ENCODE measurements around the gene CTXN3. TPM values are rescaled to one million over a fixed set of nuclear protein-coding genes. Genes with fewer than 3 reads are reported as not detected.

The CTXN3 gene
- under 1 TPM in 1 of 5 donors, not detected in 4; 0.17 TPM for polyA plus RNA-seq (ENCODE audit: insufficient read depth in 1 of 5, insufficient read length in 5 of 5, low replicate concordance in 1 of 5)
- long read RNA-seq, donor 1, result 0 reads
- long read RNA-seq, donor 2, result 0 reads
- long read RNA-seq, donor 3, result 0 reads
- long read RNA-seq, donor 4, result 0 reads
- long read RNA-seq, donor 5, result 0 reads
- long read RNA-seq, donor 6, result 0 reads
- long read RNA-seq, donor 7, result 0 reads
- long read RNA-seq, donor 8, result 0 reads

GRCh38 chr5:127649018-127649439 is at the start of gene CTXN3:
CTXN3 (plus strand) TSS chr5:127649082; CDS start chr5:127657522, 8,440 bp downstream.
- no peak for DNase-seq

- DNase-seq, result no peak
Measured at GRCh38 chr5:127599320-127599719, 49.6 kb upstream of the CTXN3 start.

- DNase-seq, result peak; percentile 24 to 25
Measured at GRCh38 chr5:127599847-127600246, 49.0 kb upstream of the CTXN3 start.

- peak in 1 of 2 donors; percentile 12 for DNase-seq
Measured at GRCh38 chr5:127601111-127601510, 47.8 kb upstream of the CTXN3 start.

GRCh38 chr5:127601601-127602000 is 47.3 kb upstream of the CTXN3 start:
- DNase-seq, result no peak

GRCh38 chr5:127602481-127602880 is 46.4 kb upstream of the CTXN3 start:
- no peak for DNase-seq

- no peak for DNase-seq
Measured at GRCh38 chr5:127602896-127603844, 45.7 kb upstream of the CTXN3 start.

GRCh38 chr5:127608077-127608660 is 40.7 kb upstream of the CTXN3 start:
- DNase-seq, result no peak

- no peak for DNase-seq
Measured at GRCh38 chr5:127609011-127609410, 39.9 kb upstream of the CTXN3 start.

- no peak for DNase-seq
Measured at GRCh38 chr5:127609957-127610356, 38.9 kb upstream of the CTXN3 start.

GRCh38 chr5:127612441-127613141 is 36.3 kb upstream of the CTXN3 start:
- no peak for DNase-seq

- DNase-seq, result no peak
Measured at GRCh38 chr5:127615916-127616315, 33.0 kb upstream of the CTXN3 start.

- DNase-seq, result no peak
Measured at GRCh38 chr5:127619908-127620479, 28.9 kb upstream of the CTXN3 start.

- DNase-seq, result no peak
Measured at GRCh38 chr5:127621601-127622325, 27.1 kb upstream of the CTXN3 start.

- no peak for DNase-seq
Measured at GRCh38 chr5:127634007-127634406, 14.9 kb upstream of the CTXN3 start.

- no peak for DNase-seq
Measured at GRCh38 chr5:127639828-127640227, 9.1 kb upstream of the CTXN3 start.

GRCh38 chr5:127642949-127643348 is 5.9 kb upstream of the CTXN3 start:
- DNase-seq, result no peak

- no peak for DNase-seq
Measured at GRCh38 chr5:127643607-127644006, 5.3 kb upstream of the CTXN3 start.

- no peak for DNase-seq
Measured at GRCh38 chr5:127645300-127645726, 3.6 kb upstream of the CTXN3 start.

GRCh38 chr5:127647361-127647958 is 1.4 kb upstream of the CTXN3 start:
- DNase-seq, result no peak
